ENCODE results near the gene WDR45. TPM values are rescaled to one million over a fixed set of nuclear protein-coding genes. Genes with fewer than 3 reads are reported as not detected.
A peak's percentile ranks its signal among the peaks of the same experiment; 100 is the strongest.

The WDR45 gene
- total and polyA plus RNA-seq, 10 of the 15 experiments (the other 5 are each of a cell fraction or from before 2014, with no cell fraction given): 5.9 to 30.9 (median 20.6) TPM

GRCh38 chrX:49101629-49101984 lies 21.9 kb upstream of the WDR45 start:
- in situ Hi-C loops (cut with MboI): no loop called here
- TF ChIP-seq ATF7 (IDR thresholded peaks at IDR 0.05; ENCODE audit: low read depth) (no peak), RUNX3 (IDR thresholded peaks at IDR 0.05; ENCODE audit: low read length) (0 out of 2 replicates have a peak, but pooled peaks have one; percentile 0), ZNF687 (IDR thresholded peaks at IDR 0.05) (no peak)
- no TSS peak for BruUV-seq (replicated peaks)
- FAIRE-seq (no peak), ATAC-seq (peak; percentile 3), DNase-seq (ENCODE audit: low read depth, low spot score) (no peak)
- intact Hi-C loops (cut with micrococcal nuclease; ENCODE audit: unreplicated experiment): no loop called here
- H3K4me3 ChIP-seq: peak overlapping the region; percentile 61; the same call in 1 of the 2 replicates
- no peaks in the 10 kb centered on the region for H3K27me3 ChIP-seq (replicated peaks in 1 of 2; ENCODE audit: control insufficient read depth in 2 of 2, insufficient read depth in 2 of 2, low read length in 1 of 2)
- peaks cover 2% of the 10 kb centered on the region for H3K79me2 ChIP-seq (ENCODE audit: control insufficient read depth, insufficient read depth, low read length)
- peak overlapping the region; percentile 57 for H3K4me2 ChIP-seq (ENCODE audit: control insufficient read depth, insufficient read depth)
- CTCF ChIA-PET: interaction anchor here (0.6 to 1.0 kb wide), 2 partner anchors 23 to 48 kb away, joined by 3 read pairs; no protein-coding TSS in a partner anchor
- POLR2A ChIA-PET: interaction anchor here (1.0 kb wide), 1 partner anchor 99 kb away, joined by 3 read pairs; the partner anchor contains the start of gene GRIPAP1
- H2AFZ ChIP-seq (ENCODE audit: control insufficient read depth, low read depth, low read length): no peak overlapping the region; the same call in 1 of the 2 replicates
- RAD21 ChIA-PET (ENCODE audit: unreplicated experiment): no interaction called here
- SMC1A ChIA-PET (ENCODE audit: uncharacterized antibody, unreplicated experiment): interaction anchor here (0.5 kb wide), 1 partner anchor 459 kb away, joined by 4 read pairs; no protein-coding TSS in a partner anchor
- H3K27ac ChIP-seq (ENCODE audit: control insufficient read depth, insufficient read depth): peak overlapping the region; percentile 30; the same call in 1 of the 2 replicates
- no peaks in the 10 kb centered on the region for H4K20me1 ChIP-seq (ENCODE audit: control insufficient read depth, insufficient read depth)
- no peaks in the 10 kb centered on the region for H3K9me3 ChIP-seq (replicated peaks; ENCODE audit: control insufficient read depth, insufficient read depth, low read length)
- no peaks in the 10 kb centered on the region; a peak in 1 of 4 replicates for H3K36me3 ChIP-seq (ENCODE audit: control insufficient read depth in 2 of 2, insufficient read depth in 2 of 2, low read length in 1 of 2)
- WGBS (ENCODE audit: insufficient coverage, insufficient replicate concordance, low lambda C conversion rate, missing lambda C conversion rate): 43% methylated on average over 6 of the region's 9 CpGs
- peak overlapping the region; percentile 59; the same call in 1 of the 2 replicates for H3K9ac ChIP-seq (ENCODE audit: control insufficient read depth, insufficient read depth, low read length)
- H3K4me1 ChIP-seq (ENCODE audit: control insufficient read depth, insufficient read depth, low read length): no peaks in the 10 kb centered on the region; the same call in 1 of the 2 replicates

All from GM12878 (cell line).